Measurements from ENCODE around the gene KLK12. TPM values are rescaled to one million over a fixed set of nuclear protein-coding genes. Genes with fewer than 3 reads are reported as not detected.

Gene KLK12
- total RNA-seq, 3 donors from 2014 or later, result not detected

- TF ChIP-seq POLR2AphosphoS5 (IDR thresholded peaks at IDR 0.05) (no peak), POLR2A (IDR thresholded peaks at IDR 0.05) (no peak), CTCF (IDR thresholded peaks at IDR 0.05) (no peak)
- no peaks in the 10 kb centered on the region for H3K4me1 ChIP-seq
- intact Hi-C loops (cut with DNase I; ENCODE audit: low total_unique reads), result loop anchor here (10.0 kb wide), 1 partner anchor 75 kb away; no protein-coding TSS in a partner anchor
- DNase-seq (ENCODE audit: low spot score in 2 of 2), result no peak
- H3K27me3 ChIP-seq, result no peaks in the 10 kb centered on the region
- H3K4me3 ChIP-seq, result no peak overlapping the region
- no peaks in the 10 kb centered on the region for H3K36me3 ChIP-seq
- no peak overlapping the region for H3K27ac ChIP-seq
- no peaks in the 10 kb centered on the region for H3K9me3 ChIP-seq
These were observed 24.6 kb downstream of the KLK12 start for GRCh38 chr19:51010066-51010795.

- Histone ChIP-seq H3K36me3 (no peaks in the 10 kb centered on the region), H3K4me3 (no peak overlapping the region), H3K4me1 (no peaks in the 10 kb centered on the region), H3K9me3 (no peaks in the 10 kb centered on the region), H3K27me3 (no peaks in the 10 kb centered on the region), H3K27ac (no peak overlapping the region)
- intact Hi-C loops (cut with DNase I; ENCODE audit: low total_unique reads), result no loop called here
- TF ChIP-seq CTCF (IDR thresholded peaks at IDR 0.05), result no peak
- TF ChIP-seq POLR2AphosphoS5 (IDR thresholded peaks at IDR 0.05), result no peak
- no peak for TF ChIP-seq POLR2A (IDR thresholded peaks at IDR 0.05)
- DNase-seq (ENCODE audit: low spot score in 2 of 2), result no peak
These were observed 25.5 kb downstream of the KLK12 start for GRCh38 chr19:51009061-51009891.

- TF ChIP-seq POLR2A (IDR thresholded peaks at IDR 0.05) (no peak), CTCF (IDR thresholded peaks at IDR 0.05) (no peak), POLR2AphosphoS5 (IDR thresholded peaks at IDR 0.05) (no peak)
- peaks cover 0 to 6% of the 10 kb centered on the region in 2 donors for H3K27me3 ChIP-seq
- H3K9me3 ChIP-seq, result no peaks in the 10 kb centered on the region
- no peak overlapping the region for H3K27ac ChIP-seq
- no peak overlapping the region for H3K4me3 ChIP-seq
- intact Hi-C loops (cut with DNase I; ENCODE audit: low total_unique reads), result no loop called here
- H3K36me3 ChIP-seq, result no peaks in the 10 kb centered on the region
- no peaks in the 10 kb centered on the region for H3K4me1 ChIP-seq
- DNase-seq (ENCODE audit: low spot score in 2 of 2), result no peak
These were observed 27.3 kb downstream of the KLK12 start for GRCh38 chr19:51007488-51007887.

GRCh38 chr19:51006406-51006805, 28.4 kb downstream of the KLK12 start:
- intact Hi-C loops (cut with DNase I; ENCODE audit: low total_unique reads), result no loop called here
- H3K27me3 ChIP-seq, result peaks cover 0 to 12% of the 10 kb centered on the region in 2 donors
- H3K36me3 ChIP-seq, result no peaks in the 10 kb centered on the region
- TF ChIP-seq CTCF (IDR thresholded peaks at IDR 0.05) (no peak), POLR2A (IDR thresholded peaks at IDR 0.05) (no peak), POLR2AphosphoS5 (IDR thresholded peaks at IDR 0.05) (no peak)
- H3K4me3 ChIP-seq, result no peak overlapping the region
- H3K9me3 ChIP-seq, result no peaks in the 10 kb centered on the region
- H3K27ac ChIP-seq, result no peak overlapping the region
- DNase-seq (ENCODE audit: low spot score in 2 of 2), result no peak
- peaks cover 0 to 3% of the 10 kb centered on the region in 2 donors for H3K4me1 ChIP-seq

GRCh38 chr19:51005248-51005647, 29.6 kb downstream of the KLK12 start:
- no peak for DNase-seq (ENCODE audit: low spot score in 2 of 2)
- intact Hi-C loops (cut with DNase I; ENCODE audit: low total_unique reads), result no loop called here
- Histone ChIP-seq H3K27ac (no peak overlapping the region), H3K4me3 (no peak overlapping the region), H3K36me3 (no peaks in the 10 kb centered on the region), H3K27me3 (peaks cover 0 to 12% of the 10 kb centered on the region in 2 donors), H3K4me1 (peaks cover 0 to 3% of the 10 kb centered on the region in 2 donors), H3K9me3 (no peaks in the 10 kb centered on the region)
- TF ChIP-seq POLR2A (IDR thresholded peaks at IDR 0.05) (no peak), CTCF (IDR thresholded peaks at IDR 0.05) (no peak), POLR2AphosphoS5 (IDR thresholded peaks at IDR 0.05) (no peak)
